HG02981 (cell line): Measurements from ENCODE around the gene FNIP2.
"Not testable (repeated sequence)": the region's sequence is repeated elsewhere in the genome, so short reads cannot be mapped to it uniquely, and the experiment has no call there.

Source experiments
- ATAC-seq: cut with Tn5 transposase; IDR thresholded peaks from one replicate; pipeline ENCODE4 v1.9.1; 2021; ENCODE audit warnings: mild to moderate bottlenecking, moderate library complexity; ENCODE audit not compliant: unreplicated experiment

Gene FNIP2

GRCh38 chr4:158789853-158790252 lies 21.0 kb downstream of the FNIP2 start:
- no peak for ATAC-seq

GRCh38 chr4:158793021-158793420 lies 24.2 kb downstream of the FNIP2 start:
- ATAC-seq: no peak

- not testable (repeated sequence) for ATAC-seq
Measured at GRCh38 chr4:158793430-158793829, 24.6 kb downstream of the FNIP2 start.

- ATAC-seq: no peak
Measured at GRCh38 chr4:158796370-158797140, 27.7 kb downstream of the FNIP2 start.

DNA sequence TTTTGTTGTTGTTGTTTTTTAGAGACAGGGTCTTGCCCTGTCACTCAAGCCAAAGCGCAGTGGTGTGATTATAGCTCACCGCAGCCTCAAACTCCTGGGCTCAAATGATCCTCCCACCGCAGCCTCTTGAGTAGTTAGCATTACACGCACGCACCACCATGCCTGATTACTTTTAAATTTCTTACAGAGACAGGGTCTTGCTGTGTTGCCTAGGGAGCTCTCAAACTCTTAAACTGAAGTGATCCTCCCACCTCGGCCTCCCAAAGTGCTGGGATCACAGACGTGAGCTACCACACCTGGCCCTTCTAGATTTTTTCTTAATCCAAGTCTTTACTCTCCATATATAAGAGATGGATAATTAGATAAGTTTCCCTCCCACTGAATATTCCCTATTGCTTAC lies 29.2 kb downstream of the FNIP2 start:
- no peak for ATAC-seq

DNA sequence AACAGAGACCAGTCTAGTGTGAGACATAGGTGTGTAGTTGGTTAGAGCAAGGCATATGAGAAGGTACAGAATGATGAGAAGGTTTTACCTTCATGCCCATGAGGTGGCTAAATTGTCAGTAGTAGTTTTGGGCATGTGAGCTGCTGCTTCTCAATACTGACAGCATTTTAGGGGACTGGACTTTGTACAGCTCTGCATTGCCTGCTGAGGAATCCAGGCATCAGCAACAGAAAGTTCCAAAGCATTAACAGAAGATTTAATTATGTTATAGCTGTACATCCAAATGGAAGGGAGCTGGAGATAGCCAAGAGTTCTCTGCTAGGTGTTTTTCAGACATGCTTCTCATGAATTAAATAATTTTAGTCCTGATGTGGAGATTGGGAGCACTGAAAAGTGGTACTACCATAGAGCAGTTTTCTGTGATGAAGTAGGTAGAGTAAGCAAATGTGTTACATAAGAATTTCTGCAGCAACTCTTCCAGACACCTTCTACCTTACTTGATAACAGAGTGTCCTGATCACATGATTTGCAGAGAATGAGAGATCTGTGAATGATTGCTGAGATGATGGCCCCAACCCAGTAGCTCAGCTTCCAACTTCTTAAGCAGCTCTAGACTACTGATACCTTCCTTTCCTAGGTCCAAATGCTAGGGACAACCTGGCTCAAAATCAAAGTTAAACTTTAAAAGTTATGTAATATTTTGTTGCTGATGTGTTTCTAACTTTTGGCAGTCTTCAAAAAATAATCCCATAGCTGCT lies 30.4 kb downstream of the FNIP2 start:
- no peak for ATAC-seq

DNA sequence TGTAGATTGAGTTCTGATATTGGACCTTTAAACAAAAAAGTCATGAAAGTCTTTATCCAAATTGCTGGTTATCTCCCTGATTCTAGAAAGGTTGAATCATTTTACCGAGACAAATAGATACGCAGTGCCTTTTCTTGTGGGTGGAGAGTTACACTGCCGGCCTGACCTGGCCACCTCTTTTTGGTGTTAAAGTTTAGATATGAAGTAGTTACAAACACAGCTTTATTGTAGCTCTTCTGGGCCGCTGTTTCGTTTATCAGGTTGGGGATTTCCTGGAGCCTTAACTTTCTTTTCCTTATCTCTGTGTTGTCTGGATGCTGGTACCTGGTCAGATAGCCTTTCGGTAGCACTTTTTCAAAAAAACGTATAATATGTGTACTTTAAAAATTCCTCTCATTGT lies 31.0 kb downstream of the FNIP2 start:
- no peak for ATAC-seq

DNA sequence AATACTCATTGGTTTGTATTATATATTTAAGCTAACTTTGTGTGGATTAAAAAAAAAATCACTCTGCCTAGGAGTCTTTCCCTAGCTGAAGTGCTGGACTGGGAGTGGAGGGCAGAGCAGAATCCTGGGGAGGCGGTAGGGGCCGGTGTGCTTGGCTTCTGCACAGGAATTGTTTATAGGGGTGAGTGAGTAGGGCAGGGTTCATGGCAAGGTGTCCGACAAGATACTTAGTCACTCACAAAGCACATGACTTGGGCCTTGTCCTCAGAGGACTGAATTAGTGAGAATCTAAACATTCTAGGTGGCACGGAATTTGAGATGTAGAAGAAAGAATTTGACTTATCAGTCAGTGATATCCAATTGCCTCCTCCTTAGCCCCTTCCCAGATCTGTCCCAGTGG lies 32.2 kb downstream of the FNIP2 start:
- ATAC-seq: no peak

- ATAC-seq: no peak
Measured at GRCh38 chr4:158801677-158802076, 32.9 kb downstream of the FNIP2 start.

GRCh38 chr4:158802914-158803313 lies 34.1 kb downstream of the FNIP2 start:
- ATAC-seq: no peak

DNA sequence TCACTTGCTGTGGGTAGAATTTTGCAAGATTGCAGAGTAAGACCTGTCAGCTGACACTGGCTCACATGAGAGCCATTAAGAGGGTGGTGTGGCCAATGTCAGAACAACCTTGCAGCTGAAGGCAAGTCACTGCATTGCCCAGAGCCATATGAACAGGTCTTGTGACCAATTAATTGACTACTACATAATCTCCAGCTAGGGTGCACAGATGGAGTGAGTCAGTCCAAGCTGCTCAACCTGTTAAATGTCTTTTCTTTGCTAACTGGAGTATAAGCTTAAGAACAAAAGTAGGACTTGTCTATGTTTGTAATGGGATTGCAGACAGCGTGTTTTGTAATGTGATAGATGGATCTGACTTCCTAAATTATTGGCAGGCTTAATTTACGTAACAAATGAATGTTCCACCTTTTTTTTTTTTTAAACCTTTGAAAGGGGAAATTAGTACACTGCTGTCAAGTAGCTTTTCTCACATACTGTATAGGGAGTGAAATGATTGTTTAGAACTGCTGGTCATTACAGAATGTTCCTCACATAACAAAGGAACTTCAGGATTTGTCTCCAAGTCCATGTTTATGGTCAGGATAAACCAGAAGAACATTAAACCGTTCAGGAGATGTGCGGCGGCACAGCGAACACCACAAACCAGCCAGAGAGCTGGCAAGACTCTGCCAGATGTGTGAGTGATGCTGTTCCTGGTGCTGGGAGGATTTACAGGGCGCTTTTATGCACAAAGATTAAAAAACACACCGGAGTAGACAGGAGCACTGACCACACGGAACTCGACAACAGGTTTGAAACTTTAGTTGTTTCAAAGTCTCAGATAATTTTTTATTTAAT lies 37.0 kb downstream of the FNIP2 start:
- no peak for ATAC-seq

- no peak for ATAC-seq
Measured at GRCh38 chr4:158807691-158808090, 38.9 kb downstream of the FNIP2 start.

GRCh38 chr4:158808399-158808798 lies 39.6 kb downstream of the FNIP2 start:
- ATAC-seq: no peak

GRCh38 chr4:158809208-158809607 lies 40.4 kb downstream of the FNIP2 start:
- ATAC-seq: not testable (repeated sequence)

DNA sequence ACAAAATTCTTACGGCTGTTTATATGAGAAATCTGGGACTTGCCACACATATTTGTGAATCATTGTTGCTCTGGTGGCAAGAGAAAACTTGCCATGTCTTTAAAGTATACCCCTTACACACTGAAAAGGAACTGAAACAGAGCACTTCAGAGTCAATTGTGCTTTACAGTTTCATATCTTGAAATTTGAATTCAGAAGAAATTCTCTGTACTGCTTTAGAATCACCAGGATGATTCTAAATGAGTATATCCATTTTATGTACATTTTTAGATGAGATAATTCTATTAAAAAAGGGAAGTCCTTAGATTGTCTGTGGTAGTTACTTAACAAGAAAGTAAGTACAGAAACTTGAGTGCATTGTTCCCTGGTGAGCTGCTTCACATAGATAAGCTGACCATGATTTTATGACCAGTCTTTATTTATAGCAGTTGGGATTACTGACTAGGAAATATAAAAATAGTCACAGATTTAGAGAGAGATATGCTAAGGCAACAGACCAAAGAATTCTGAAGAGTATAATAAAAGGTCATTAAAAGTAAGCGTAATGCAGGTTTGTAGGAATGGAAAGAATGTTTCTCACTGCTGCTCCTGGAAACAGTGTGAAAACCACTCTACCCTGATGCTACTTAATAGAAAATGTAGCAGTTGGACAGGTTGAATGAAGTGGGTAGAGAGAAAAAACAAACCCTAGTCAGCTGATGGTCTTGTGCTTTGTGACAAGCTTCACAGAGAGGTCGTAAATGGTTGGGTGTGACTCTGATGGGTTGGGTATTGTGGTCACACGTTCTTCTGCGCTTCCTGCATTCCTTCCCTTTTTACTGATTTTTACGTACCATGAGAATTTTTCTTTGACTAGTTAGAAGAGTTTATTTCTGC lies 41.0 kb downstream of the FNIP2 start:
- ATAC-seq: peak; percentile 81

- no peak for ATAC-seq
Measured at GRCh38 chr4:158810487-158811215, 41.8 kb downstream of the FNIP2 start.

DNA sequence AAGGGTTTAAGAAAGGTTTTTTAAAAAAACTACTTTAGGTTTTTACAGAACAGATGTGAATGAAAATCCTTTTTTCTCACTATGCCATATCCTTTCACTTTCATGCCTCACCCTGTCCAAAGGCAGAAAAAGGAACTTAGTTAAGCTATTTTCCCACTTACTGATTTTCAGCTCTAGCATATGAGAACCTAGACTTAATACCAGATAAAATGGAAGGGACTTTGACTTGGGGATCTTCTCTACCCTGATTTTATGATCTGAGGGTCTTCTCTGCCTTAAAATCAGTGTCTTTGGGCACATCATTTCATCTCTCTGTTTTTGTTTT lies 42.4 kb downstream of the FNIP2 start:
- ATAC-seq: no peak

DNA sequence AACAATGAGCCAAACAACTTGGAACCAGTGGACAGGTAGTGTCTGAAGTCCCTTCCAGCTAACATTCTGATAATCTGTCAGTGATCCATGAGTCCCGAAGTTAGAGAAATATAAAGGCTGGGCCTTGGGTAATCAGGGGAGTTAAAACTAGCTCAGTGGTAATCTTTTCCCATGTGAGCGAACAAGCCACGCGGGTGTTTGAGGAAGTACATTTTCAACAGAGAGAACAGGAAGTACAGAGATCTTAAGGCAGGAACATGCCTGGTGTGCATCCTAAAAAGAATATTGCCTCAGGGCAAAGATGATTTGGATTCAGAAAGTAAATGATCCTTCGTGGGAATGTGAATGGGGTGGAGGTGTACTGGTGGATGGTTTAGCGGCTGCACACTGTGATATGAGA lies 42.9 kb downstream of the FNIP2 start:
- ATAC-seq: no peak

DNA sequence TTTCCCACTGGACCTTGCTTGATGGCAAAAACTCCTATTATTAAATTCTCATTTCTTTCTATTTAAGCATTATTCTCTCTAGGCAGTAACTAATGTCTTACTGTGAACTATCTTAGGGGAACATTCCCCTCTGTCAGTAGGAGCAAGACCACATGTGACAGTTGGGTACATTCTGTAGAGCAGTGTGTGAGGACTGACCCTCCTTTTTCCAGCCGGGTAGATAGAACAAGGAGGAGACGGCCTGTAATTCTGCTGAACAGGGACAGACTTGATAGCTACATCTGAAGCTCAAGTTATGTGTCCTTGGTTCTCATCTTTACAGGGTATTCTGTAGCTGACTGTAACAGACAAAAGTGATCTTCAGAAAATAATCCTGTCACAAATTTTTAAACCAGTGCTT lies 43.3 kb downstream of the FNIP2 start:
- no peak for ATAC-seq

DNA sequence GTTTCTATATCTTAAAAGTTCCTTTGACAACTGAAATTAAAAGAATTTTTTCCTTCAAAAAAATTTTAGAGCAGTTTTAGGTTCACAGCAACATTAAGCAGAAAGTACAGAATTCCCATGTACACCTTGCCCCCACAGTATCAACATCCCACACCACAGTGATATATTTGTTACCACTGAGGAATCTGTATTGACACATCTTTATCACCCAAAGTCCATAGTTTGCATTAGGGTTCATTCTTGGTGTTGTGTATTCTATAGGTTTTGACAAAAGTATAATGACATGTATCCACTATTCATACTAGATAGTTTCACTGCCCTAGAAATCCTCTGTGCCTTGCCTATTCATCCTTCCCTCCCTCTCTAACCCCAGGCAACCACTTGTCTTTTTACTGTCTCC lies 43.7 kb downstream of the FNIP2 start:
- no peak for ATAC-seq
